ENCODE data around the gene SMIM38.

The SMIM38 gene

GRCh38 chr11:69155302-69156234, at the start of gene SMIM38:
Gene SMIM38, plus strand, starts transcription at chr11:69155935. Its CDS starts 1,912 bp downstream, at chr11:69157847.
- DNase-seq (ENCODE audit: low spot score) = peak; percentile 44

- no peak for DNase-seq (ENCODE audit: low spot score)
Observed at GRCh38 chr11:69106031-69106811, 49.5 kb upstream of the SMIM38 start.

GRCh38 chr11:69107413-69107812, 48.3 kb upstream of the SMIM38 start:
- no peak for DNase-seq (ENCODE audit: low spot score)

- no peak for DNase-seq (ENCODE audit: low spot score)
Observed at GRCh38 chr11:69108030-69108429, 47.7 kb upstream of the SMIM38 start.

- DNase-seq (ENCODE audit: low spot score) = no peak
Observed at GRCh38 chr11:69108559-69108958, 47.2 kb upstream of the SMIM38 start.

- no peak for DNase-seq (ENCODE audit: low spot score)
Observed at GRCh38 chr11:69109101-69109500, 46.6 kb upstream of the SMIM38 start.

GRCh38 chr11:69110451-69110850, 45.3 kb upstream of the SMIM38 start:
- no peak for DNase-seq (ENCODE audit: low spot score)

- DNase-seq (ENCODE audit: low spot score) = no peak
Observed at GRCh38 chr11:69111624-69112542, 43.9 kb upstream of the SMIM38 start.

GRCh38 chr11:69113226-69113625, 42.5 kb upstream of the SMIM38 start:
- no peak for DNase-seq (ENCODE audit: low spot score)

GRCh38 chr11:69113646-69114340, 41.9 kb upstream of the SMIM38 start:
- no peak for DNase-seq (ENCODE audit: low spot score)

GRCh38 chr11:69114362-69114761, 41.4 kb upstream of the SMIM38 start:
- DNase-seq (ENCODE audit: low spot score) = no peak

GRCh38 chr11:69114811-69115523, 40.8 kb upstream of the SMIM38 start:
- no peak for DNase-seq (ENCODE audit: low spot score)

- DNase-seq (ENCODE audit: low spot score) = no peak
Observed at GRCh38 chr11:69115586-69116560, 39.9 kb upstream of the SMIM38 start.

- DNase-seq (ENCODE audit: low spot score) = no peak
Observed at GRCh38 chr11:69116671-69117070, 39.1 kb upstream of the SMIM38 start.

GRCh38 chr11:69119190-69119589, 36.5 kb upstream of the SMIM38 start:
- DNase-seq (ENCODE audit: low spot score) = no peak

GRCh38 chr11:69120096-69120875, 35.4 kb upstream of the SMIM38 start:
- DNase-seq (ENCODE audit: low spot score) = no peak

GRCh38 chr11:69121021-69121420, 34.7 kb upstream of the SMIM38 start:
- no peak for DNase-seq (ENCODE audit: low spot score)

GRCh38 chr11:69121621-69122325, 34.0 kb upstream of the SMIM38 start:
- no peak for DNase-seq (ENCODE audit: low spot score)

Data from Ammon's horn (tissue), 1 donor.